GM18507 (cell line): ENCODE measurements around the gene WDPCP.
"Not testable (repeated sequence)": the region's sequence is repeated elsewhere in the genome, so short reads cannot be mapped to it uniquely, and the experiment has no call there.

Experiments
- DNase-seq: peaks from one replicate; pipeline ENCODE4 v3.0.0; 2011; ENCODE audit warnings: low read depth; ENCODE audit not compliant: insufficient read length; ENCODE audit errors: extremely low spot score
- FAIRE-seq: peaks from 2 replicates; lab custom pipeline; 2011; peaks lifted over from hg19 to GRCh38; lab: Jason Lieb, UNC

WDPCP gene

DNA sequence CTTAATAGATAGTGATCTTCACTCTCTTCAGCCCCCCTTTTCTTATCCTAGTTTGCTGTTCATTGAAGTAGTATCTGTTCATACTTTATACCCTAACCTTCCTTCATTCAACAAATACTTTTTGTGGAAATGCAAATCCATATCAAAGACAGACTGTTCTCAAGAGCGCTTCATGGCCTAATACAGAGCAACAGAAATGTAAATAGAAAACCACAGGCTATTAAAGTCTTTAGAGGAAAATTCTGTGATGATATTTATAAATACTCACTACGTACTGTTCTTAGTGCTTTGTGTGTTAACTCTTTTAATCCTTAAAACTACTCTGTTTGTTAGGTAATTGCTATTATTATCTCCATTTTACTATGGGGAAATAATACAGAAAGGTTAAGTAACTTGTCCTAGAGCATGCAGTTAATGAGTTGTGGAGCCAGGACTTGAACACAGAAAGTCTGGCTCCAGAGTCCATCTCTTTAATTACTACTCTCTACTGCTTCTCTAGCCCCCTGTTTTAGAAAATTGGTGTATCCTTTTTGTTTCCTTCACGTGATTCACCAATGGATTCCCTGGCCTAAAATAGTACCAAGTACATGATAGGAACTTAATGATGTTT lies 3.4 kb upstream of the WDPCP start:
- FAIRE-seq: no peak
- no peak for DNase-seq

DNA sequence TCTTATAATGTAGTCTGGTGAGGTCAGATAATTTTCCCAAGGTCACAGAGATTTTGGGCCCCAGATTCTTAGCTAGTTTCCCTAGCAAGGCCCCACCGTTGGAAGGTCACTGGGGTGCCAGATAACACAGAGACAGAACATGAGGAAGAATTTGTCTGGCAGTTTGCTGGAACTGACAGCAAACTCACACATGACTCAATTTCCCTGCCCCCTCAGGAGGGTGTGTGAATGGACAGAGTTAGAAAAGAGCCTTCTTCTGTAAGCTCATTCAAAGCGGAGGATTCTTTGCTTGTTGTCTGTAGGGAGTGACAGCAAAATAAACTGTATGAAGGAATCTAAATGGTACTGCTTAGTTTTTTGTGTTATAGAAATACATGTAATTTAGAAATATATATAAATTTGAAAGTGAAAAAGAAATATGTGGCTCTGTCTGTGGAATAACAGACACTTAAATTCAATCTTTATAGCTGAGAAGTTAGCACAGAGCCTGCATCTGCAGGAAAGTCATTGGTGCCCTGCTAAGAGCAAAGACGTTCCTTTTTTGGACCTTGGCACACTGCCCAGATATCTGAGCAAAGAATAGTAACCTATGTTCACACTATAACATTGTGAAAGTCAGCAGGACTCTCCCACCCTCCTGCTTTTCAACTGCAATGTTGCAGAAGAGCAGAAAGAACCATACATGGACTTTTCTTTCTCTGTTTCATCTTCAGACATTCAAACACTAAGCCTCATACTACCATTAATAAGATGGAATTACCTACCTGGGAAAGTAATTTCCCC lies 2.5 kb upstream of the WDPCP start:
- DNase-seq: no peak

DNA sequence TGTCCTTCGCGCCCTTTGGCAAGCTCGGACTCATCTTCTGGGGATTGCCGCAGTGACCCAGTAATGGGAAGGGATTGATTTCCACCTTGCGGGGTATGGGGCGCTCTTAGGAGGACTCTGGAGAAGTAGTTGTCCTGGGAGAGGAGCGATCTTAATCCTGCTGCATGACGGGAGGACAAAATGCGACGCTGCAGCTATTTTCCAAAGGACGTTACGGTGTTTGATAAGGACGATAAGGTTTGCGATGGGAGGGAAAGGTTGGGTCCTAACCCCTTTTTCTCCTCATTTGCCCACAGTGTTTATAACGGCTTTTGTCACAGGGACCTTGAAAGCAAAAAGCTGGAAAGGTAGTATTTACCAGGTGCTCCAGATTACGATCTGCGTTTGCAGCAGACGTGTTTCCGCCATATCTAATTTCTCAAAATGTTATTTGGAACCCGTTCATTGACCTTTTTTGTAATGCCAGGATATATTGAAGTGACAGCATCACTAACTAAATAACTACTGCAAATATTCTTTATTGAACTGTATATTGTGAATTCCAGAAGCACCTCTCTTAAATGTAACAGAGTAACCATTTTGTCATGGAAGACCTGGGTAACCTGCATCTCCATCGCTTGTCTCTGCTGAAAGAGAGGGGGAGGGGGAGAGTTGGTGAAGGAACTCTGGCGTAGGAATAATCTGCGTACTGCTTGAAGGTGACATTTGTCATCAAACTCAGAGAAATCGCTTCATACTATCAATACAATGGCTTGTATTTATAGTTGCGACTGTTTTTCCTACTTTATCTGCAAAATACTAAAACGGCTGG lies 1.1 kb upstream of the WDPCP start:
- FAIRE-seq: no peak

More for the DNA sequence above, 2.5 kb upstream of the WDPCP start:
- no peak for FAIRE-seq

DNA sequence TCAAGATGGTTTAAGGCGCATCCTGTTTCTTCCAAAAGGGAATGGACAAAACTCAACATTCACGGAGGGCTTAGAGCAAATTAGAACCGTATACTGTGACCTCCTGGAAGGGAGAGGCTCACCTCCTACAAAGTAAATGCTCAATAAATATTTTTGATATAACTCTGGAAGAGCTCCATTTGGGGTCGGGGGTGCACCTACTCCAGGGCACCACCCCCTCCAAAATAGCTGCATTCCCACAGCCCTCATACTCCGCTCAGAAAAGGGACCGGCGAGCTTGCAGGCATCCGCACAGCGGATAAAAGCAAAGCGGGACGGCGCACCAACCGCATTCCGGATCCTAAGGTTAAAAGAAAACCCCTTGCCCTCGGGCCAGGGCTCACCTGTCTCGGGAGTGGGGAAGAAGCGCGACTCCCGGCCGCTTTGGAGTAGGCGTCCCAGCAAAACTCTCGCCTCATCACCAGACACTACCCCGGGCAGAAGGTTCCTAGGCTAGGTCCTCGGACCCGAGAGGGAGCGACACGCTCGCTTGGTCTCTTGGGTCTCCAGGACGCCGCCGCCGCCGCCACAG lies 378 bp downstream of the WDPCP start:
- no peak for DNase-seq
- no peak for FAIRE-seq

More for the DNA sequence above, 1.1 kb upstream of the WDPCP start:
- no peak for DNase-seq

DNA sequence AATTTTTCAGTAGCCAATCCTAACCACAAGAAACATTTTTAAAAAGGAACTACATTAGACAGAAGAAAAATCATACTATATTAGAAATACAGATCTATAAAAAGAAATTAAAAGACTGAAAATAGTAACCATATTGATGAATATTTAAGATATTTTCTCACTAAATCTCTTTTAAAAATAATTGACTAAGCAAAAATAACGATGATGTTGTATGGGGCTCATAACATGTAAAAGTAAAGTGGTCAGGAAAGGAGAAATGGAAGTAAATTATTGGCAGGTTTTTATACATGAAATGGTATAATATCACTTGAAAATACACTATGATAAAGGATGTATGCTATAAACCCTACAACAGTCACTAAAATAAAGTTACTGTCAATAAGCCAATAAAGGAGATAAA lies 5.4 kb downstream of the WDPCP start:
- no peak for FAIRE-seq
- no peak for DNase-seq

DNA sequence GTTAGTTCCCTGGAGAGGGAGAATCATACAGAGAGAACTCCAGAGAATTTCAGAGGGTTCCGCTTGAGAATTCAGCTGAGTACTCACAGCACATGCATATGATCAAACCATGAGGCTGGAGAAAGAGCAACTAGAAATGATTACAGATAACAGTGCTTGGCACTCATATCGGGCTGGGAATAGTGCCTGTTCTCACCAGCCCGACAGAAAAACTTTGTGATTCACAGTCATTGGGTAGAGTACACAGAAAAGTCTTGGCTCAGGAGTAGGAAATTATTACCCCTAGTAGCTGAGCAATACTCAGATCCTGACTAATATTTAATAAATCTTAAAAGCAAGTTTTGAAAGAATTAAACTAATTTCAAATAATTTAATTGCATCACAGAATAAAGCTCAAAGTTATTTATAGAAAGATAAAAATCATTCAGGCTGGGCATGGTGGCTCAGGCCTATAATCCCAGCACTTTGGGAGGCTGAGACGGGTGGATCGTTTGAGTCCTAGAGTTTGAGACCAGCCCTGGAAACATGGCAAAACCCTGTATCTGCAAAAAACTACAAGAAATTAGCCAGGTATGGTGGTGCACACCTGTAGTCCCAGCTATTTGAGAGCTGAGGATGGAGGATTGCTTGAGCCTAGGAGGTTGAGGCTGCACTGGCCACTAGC lies 6.8 kb downstream of the WDPCP start:
- no peak for DNase-seq
- FAIRE-seq: no peak

DNA sequence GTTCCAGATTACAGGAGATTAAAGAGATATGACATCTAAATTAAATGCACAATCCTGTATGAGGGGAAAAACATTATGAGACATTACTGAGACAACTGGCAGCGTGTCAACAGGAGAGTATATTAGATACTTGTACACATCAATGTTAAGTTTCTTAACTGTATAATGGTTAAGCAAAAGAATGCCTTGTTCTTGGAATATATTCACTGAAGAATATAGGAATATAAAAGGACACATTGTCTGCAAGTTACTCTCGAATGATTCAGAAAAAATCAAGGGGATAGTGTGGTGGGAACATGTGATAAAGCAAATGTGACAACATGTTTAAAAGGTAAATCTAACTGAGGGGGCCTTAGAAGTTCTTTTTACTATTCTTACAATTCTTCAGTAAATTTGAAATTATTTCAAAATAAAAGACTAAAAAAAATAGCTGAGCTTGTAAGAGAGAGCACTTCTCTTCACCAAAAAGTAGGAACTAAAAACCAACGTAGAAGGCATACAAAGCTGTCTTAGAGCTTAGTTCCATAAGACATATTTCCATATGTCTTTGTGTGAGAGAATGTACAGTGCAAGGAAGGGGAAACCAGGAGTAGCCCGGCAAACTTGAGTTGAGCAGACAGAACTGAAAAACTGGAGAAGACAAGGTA lies 7.5 kb downstream of the WDPCP start:
- no peak for FAIRE-seq

DNA sequence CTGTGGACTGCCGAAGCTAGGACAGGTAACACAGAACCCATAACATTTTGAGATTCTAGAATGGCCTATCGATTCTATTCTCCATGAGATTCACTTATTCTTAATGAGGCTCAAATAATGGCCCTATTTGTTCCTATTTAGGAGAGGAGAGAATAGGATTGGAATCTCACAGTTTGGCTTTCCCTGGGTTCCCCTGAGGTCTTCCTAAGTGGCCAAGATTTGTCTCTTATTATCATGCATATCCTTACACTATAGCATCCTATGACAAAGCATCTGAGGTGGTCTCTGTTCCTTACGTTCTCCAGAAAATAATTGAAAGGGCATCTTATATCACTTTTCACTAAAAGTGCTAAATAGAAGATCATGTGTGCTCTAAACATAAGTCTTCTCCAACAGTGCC lies 9.5 kb downstream of the WDPCP start:
- FAIRE-seq: no peak

More for the DNA sequence above, 7.5 kb downstream of the WDPCP start:
- DNase-seq: no peak

DNA sequence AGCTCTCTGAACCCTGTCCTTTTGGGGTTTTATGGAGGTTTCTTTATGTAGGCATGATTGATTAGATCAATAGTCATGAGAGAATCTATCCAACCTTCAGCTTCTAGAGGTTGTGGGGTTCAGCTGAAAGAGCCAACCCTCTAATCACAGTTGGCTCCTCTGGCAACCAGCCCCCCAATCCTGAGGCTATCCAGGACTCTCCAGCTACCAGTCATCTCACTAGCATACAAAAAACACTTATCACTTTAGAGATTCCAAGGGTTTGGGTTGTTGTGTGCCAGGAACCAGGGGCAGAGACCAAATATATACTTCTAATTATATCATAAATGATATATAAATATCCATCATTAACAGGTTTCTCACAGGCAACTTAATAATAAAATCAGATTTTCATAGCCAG lies 11.7 kb downstream of the WDPCP start:
- DNase-seq (no peak), FAIRE-seq (no peak)

More for the DNA sequence above, 9.5 kb downstream of the WDPCP start:
- no peak for DNase-seq

DNA sequence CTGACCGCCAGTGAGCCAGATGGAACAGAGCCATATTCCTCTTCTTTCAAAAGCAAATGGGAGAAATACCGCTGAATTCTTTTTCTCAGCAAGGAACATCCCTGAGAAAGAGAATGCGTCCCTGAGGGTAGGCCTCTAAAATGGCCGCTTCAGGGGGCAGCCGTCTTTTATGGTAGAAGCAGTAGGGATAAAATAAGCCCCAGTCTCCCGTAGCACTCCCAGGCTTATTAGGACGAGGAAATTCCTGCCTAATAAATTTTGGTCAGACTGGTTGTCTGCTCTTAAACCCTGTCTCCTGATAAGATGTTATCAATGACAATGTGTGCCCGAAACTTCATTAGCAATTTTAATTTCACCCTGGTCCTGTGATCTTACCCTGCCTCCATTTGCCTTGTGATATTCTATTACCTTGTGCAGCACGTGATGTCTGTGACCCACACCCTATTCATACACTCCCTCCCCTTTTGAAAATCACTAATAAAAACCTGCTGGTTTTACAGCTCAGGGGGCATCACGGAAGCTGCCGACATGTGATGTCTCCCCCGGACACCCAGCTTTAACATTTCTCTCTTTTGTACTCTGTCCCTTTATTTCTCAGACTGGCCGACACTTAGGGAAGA lies 14.4 kb downstream of the WDPCP start:
- FAIRE-seq, DNase-seq: not testable (repeated sequence)

DNA sequence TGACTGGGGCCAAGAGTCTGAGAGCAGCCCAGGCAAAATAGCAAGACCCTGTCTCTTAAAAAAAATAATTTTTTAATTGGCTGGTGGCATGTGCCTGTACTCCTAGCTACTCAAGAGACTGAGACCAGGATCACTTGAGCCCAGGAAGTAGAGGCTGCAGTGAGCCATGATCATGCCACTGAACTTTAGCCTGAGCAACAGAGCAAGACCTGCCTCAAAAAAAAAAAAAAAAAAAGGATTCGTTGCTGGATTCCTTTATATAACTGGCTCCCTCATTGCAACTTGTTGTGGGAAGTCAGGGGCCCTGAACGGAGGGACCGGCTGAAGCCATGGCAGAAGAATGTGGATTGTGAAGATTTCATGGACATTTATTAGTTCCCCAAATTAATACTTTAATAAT lies 15.3 kb downstream of the WDPCP start:
- DNase-seq, FAIRE-seq: not testable (repeated sequence)

DNA sequence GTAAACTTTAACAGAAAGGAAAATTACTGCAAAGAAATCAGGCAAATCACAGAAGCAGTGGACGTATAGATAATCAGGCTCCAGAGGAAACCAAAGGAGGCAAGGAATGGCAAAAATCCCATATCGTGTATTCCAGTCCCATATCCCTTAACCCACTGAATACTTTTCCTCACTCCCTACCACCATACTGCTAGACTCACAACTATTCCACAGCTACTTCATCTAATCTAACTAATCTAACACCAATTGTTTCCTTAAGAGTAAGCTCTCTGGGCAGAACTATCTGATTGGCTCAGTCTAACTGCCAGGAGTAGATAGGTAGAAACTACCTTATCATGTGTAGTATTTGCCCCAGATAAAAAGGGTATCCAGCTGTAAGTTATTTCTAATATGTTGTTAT lies 16.3 kb downstream of the WDPCP start:
- FAIRE-seq (no peak), DNase-seq (no peak)

DNA sequence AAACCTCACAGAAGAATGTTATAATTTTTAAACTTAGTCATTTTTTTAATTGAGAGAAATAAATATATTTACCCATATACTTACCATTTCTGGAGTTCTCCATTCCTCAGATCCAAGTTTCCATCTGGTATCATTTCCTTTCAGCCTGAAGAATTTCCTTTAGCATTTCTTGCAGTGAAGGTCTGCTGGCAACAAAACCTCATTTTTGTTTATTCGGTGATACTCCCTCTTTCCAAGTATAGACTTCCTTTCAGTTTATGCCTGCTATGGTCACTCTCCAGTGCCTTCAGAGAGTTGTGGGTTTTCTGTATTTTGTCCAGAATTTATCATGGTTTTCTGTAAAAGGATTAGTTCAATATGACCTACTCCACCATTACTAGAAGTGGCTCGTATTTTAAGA lies 17.0 kb downstream of the WDPCP start:
- no peak for DNase-seq
- FAIRE-seq: no peak

DNA sequence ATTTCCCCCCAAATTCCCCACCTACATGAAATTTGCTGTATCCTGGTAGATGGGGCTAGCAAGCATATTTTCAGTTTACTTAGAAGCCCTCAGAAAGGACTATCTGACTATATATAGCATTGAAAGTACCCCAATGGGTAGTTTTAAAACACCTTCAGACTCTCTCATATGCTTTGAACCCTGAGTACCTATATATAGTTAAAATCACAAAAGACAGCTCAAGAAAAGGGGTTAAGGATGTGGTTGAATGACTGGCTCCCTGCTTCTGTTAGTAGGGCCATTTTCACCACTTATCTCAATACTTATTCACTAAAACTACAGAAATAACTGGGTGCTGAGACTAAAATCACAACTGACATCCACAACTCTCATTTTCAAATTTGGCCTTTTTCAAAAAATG lies 18.5 kb downstream of the WDPCP start:
- FAIRE-seq (peak; percentile 60), DNase-seq (no peak)

DNA sequence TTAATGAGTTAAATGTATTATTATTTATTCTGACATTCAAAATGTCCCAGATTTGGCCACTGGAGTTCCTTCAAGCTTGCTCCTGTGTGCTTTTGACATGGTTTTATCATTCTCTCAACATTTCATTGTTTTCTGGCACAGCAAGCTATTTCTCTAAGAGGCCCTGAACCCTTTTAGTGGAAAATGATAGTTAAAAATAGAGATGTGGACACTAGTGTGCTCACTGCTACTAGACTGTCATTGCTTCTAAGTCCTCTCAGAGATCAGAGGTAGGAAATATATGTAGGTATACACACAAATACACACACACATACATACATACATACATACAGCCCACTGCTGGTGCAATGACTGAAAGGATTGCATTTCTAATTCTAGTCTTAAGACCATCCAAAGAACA lies 25.5 kb downstream of the WDPCP start:
- DNase-seq: no peak
- FAIRE-seq: no peak

DNA sequence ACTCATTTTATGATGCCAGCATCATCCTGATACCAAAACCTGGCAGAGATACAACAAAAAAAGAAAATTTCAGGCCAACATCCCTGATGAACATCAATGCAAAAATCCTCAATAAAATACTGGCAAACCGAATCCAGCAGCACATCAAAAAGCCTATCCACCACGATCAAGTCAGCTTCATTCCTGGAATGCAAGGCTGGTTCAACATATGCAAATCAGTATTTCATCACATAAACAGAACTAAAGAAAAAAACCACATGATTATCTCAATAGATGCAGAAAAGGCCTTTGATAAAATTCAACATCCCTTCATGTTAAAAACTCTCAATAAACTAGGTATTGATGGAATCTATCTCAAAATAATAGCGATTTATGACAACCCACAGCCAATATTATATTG lies 29.4 kb downstream of the WDPCP start:
- not testable (repeated sequence) for DNase-seq, FAIRE-seq

DNA sequence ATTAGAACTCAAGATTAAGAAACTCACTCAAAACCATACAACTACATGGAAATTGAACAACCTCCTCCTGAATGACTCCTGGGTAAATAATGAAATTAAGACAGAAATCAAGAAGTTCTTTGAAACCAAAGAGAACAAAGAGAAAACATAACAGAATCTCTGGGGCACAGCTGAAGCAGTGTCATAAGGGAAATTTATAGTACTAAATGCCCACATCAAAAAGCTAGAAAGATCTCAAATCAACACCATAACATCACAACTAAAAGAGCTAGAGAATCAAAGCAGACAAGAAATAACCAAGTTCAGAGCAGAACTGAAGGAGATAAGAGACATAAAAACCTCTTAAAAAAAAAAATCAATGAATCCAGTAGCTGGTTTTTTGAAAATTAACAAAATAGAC lies 30.5 kb downstream of the WDPCP start:
- DNase-seq, FAIRE-seq: not testable (repeated sequence)

DNA sequence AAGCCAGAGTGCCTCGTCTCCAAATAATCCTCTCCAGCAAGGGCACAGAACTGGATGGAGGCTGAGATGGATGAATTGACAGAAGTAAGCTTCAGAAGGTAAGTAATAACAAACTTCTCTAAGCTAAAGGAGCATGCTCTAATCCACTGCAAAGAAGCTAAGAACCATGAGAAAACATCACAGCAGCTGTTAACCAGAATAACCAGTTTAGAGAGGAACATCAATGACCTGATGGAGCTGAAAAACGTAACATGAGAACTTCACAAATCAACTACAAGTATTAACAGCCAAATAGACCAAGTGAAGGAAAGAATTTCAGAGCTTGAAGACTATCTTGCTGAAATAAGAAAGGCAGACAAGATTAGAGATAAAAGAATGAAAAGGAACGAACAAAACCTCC lies 32.3 kb downstream of the WDPCP start:
- no peak for DNase-seq
- no peak for FAIRE-seq

DNA sequence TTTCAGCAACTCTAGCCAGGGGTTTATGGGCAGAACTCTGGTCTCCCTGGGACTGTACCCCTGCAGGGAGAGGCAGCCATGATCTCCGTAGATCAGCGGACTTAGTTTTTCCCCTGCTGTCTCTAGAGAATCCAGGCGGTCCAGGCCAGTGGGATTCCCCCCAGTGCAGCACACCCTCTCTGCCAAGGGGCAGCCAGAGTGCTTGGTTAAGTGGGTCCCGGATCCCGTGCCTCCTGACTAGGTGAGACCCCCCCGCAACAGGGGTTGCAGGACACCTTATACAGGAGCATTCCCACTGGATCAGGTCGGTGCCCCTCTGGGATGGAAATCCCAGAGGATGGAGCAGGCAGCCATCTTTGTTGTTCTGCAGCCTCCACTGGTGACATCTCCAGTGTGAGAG lies 33.0 kb downstream of the WDPCP start:
- no peak for FAIRE-seq
- no peak for DNase-seq
